K562 (cell line): ENCODE measurements around the gene ATG4C. TPM values are rescaled to one million over a fixed set of nuclear protein-coding genes. Genes with fewer than 3 reads are reported as not detected.

Experiments
- ATAC-seq: fragments of 200-7000 bp; cut with Tn5 transposase; 3 replicates; pipeline ENCODE4 v1.9.1; 2020; ENCODE audit warnings: moderate library complexity
- BruUV-seq: library from RNA; stranded (reverse); fragments of 400-500 nt; replicated peaks from 2 replicates; lab custom pipeline; 2021; lab: Mats Ljungman, UMichigan
- CTCF ChIA-PET: fragments of 300-600 bp; formaldehyde crosslinking; extraction: SDS; loops from one replicate; lab custom pipeline; 2021; ENCODE audit warnings: low intra/inter-chr PET ratio; lab: Yijun Ruan, JAX
- POLR2A ChIA-PET: fragments of 300-600, 350-650 bp; sonication (Branson Sonifier 250); formaldehyde crosslinking; extraction: SDS; loops from one replicate; lab custom pipeline; 2021; ENCODE audit warnings: antibody characterized with exemption, inconsistent platforms; lab: Yijun Ruan, JAX
- DNase-seq, 4 experiments: peaks; one replicate each; pipeline versions ENCODE4 v3.0.0 to v3.0.0-alpha.2; 2011 to 2018; ENCODE audit warnings: low spot score in 3 of 4, mixed read lengths in 3 of 4; ENCODE audit errors: extremely low read depth in 1 of 4
- FAIRE-seq: peaks from 2 replicates; lab custom pipeline; 2011; peaks lifted over from hg19 to GRCh38; lab: Jason Lieb, UNC
- H2AFZ ChIP-seq: 2 replicates; pipeline ENCODE4 v1.6.0; 2011; ENCODE audit warnings: low read depth, low read length, control low read depth, inconsistent platforms
- H3K27ac ChIP-seq: fragments of 200-600 bp; 3 replicates; pipeline ENCODE4 v1.8.0; 2011; ENCODE audit warnings: low read depth, mild to moderate bottlenecking, control low read depth, inconsistent platforms, low read length, moderate library complexity, mixed read lengths; ENCODE audit errors: extremely low read depth
- H3K27me3 ChIP-seq, 2 experiments: fragments of 300-600 bp in 1 of 2; 2 replicates in 1 of 2; 3 replicates in 1 of 2; pipeline versions ENCODE4 v1.6.0 to v1.8.0; 2011; ENCODE audit warnings: inconsistent platforms in 2 of 2, low read length in 2 of 2, mild to moderate bottlenecking in 1 of 2, mixed read lengths in 1 of 2, moderate library complexity in 1 of 2; ENCODE audit not compliant: control insufficient read depth in 2 of 2, insufficient read depth in 2 of 2
- H3K36me3 ChIP-seq: fragments of 300-600 bp; 3 replicates; pipeline ENCODE4 v1.8.0; 2011; ENCODE audit warnings: mild to moderate bottlenecking, low read length, inconsistent platforms; ENCODE audit not compliant: control insufficient read depth, insufficient read depth
- H3K4me1 ChIP-seq, 2 experiments: fragments of 200-600 bp in 1 of 2; replicated peaks in 1 of 2; 2 replicates in 1 of 2; 3 replicates in 1 of 2; pipeline versions ENCODE4 v1.5.1 to v1.8.0; 2011; ENCODE audit warnings: inconsistent platforms in 2 of 2, low read length in 2 of 2, mild to moderate bottlenecking in 1 of 2, mixed read lengths in 1 of 2, moderate library complexity in 1 of 2; ENCODE audit not compliant: control insufficient read depth in 2 of 2, insufficient read depth in 2 of 2
- H3K4me2 ChIP-seq: 2 replicates; pipeline ENCODE4 v1.6.1; 2011; ENCODE audit warnings: low read length, control low read depth, inconsistent platforms, mixed read lengths; ENCODE audit not compliant: insufficient read depth
- H3K4me3 ChIP-seq: fragments of 200-600 bp; sonication (generic), shearing (Covaris generic); 2 replicates; pipeline ENCODE4 v1.5.1; 2016; ENCODE audit warnings: control low read depth, inconsistent platforms
- H3K79me2 ChIP-seq: fragments of 200-600 bp; 3 replicates; pipeline ENCODE4 v1.8.0; 2011; ENCODE audit warnings: low read length, inconsistent platforms; ENCODE audit not compliant: control insufficient read depth, insufficient read depth
- H3K9ac ChIP-seq, 2 experiments: 2 replicates each; pipeline versions ENCODE4 v1.6.0 to v1.6.1; 2011; ENCODE audit warnings: low read depth in 2 of 2, low read length in 2 of 2, control low read depth in 1 of 2, inconsistent platforms in 1 of 2, mild to moderate bottlenecking in 1 of 2, mixed read lengths in 1 of 2; ENCODE audit not compliant: insufficient read depth in 1 of 2
- H3K9me1 ChIP-seq: one replicate; pipeline ENCODE4 v1.6.0; 2011; ENCODE audit warnings: inconsistent platforms, mild to moderate bottlenecking, low read length, moderate library complexity; ENCODE audit not compliant: control insufficient read depth, insufficient read depth
- H3K9me3 ChIP-seq: replicated peaks from 2 replicates; pipeline ENCODE4 v1.5.1; 2011; ENCODE audit warnings: low read depth, low read length, inconsistent platforms; ENCODE audit not compliant: control insufficient read depth, insufficient read depth
- H4K20me1 ChIP-seq: replicated peaks from 2 replicates; pipeline ENCODE4 v1.6.1; 2011; ENCODE audit warnings: low read length, inconsistent platforms, mixed read lengths; ENCODE audit not compliant: control insufficient read depth, insufficient read depth
- ADNP ChIP-seq: fragments of 200-800 bp; sonication (Bioruptor generic); IDR thresholded peaks from 2 replicates; pipeline ENCODE4 v1.6.1; 2016; ENCODE audit warnings: missing genetic modification characterization, missing compliant biosample characterization
- CEBPB ChIP-seq: fragments of 450-650 bp; IDR thresholded peaks from 2 replicates; pipeline ENCODE4 v1.6.1; 2016; ENCODE audit warnings: missing genetic modification characterization, missing compliant biosample characterization
- CREBBP ChIP-seq: IDR thresholded peaks from one replicate; pipeline ENCODE4 v1.6.1; 2012; ENCODE audit warnings: low read depth, mild to moderate bottlenecking, control low read depth, inconsistent platforms, low read length
- GATAD2B ChIP-seq: fragments of 450-650 bp; IDR thresholded peaks from 2 replicates; pipeline ENCODE4 v1.6.1; 2017; ENCODE audit warnings: mild to moderate bottlenecking, borderline replicate concordance
- HCFC1 ChIP-seq: IDR thresholded peaks from 2 replicates; pipeline ENCODE4 v1.6.1; 2012; ENCODE audit warnings: low read depth, low read length, improper control_type of control experiment
- HEY1 ChIP-seq: fragments of 250-450 bp; sonication (Bioruptor Pico); IDR thresholded peaks from 2 replicates; pipeline ENCODE4 v1.5.0; 2020; ENCODE audit warnings: mild to moderate bottlenecking, moderate library complexity, borderline replicate concordance
- KAT7 ChIP-seq: sonication (generic); formaldehyde crosslinking; IDR thresholded peaks from 2 replicates; pipeline ENCODE4 v1.8.0; 2022; ENCODE audit warnings: missing genetic modification reagents, mild to moderate bottlenecking, borderline replicate concordance
- MYC ChIP-seq, 2 experiments: fragments of 250-450 bp in 1 of 2; sonication (Bioruptor Pico) in 1 of 2; IDR thresholded peaks; 2 replicates each; pipeline versions ENCODE4 v1.5.1 to v1.6.1; 2012 to 2021; ENCODE audit warnings: low read depth in 2 of 2, borderline replicate concordance in 1 of 2, improper control_type of control experiment in 1 of 2, low read length in 1 of 2, mild to moderate bottlenecking in 1 of 2, moderate library complexity in 1 of 2
- NR3C1 ChIP-seq: sonication (generic); formaldehyde crosslinking; IDR thresholded peaks from 2 replicates; pipeline ENCODE4 v1.8.1; 2022; ENCODE audit warnings: missing genetic modification reagents
- RBM25 ChIP-seq: fragments of 200-400 bp; formaldehyde crosslinking; IDR thresholded peaks from 2 replicates; pipeline ENCODE4 v1.6.1; 2018; ENCODE audit warnings: low read length, low read depth, moderate library complexity; ENCODE audit not compliant: severe bottlenecking
- RBM39 ChIP-seq: fragments of 200-400 bp; formaldehyde crosslinking; optimal IDR thresholded peaks from 2 replicates; pipeline ENCODE3; 2018; ENCODE audit warnings: low read depth, low read length
- SAP30 ChIP-seq: fragments of 200-600 bp; sonication (generic); IDR thresholded peaks from 2 replicates; pipeline ENCODE4 v1.6.1; 2012; ENCODE audit warnings: borderline replicate concordance, low read depth, mild to moderate bottlenecking, moderate library complexity, low read length, control low read depth, inconsistent platforms; ENCODE audit not compliant: insufficient read depth, poor library complexity, severe bottlenecking
- SMAD3 ChIP-seq: fragments of 450-650 bp; formaldehyde crosslinking; conservative IDR thresholded peaks from 2 replicates; pipeline ENCODE4 v1.4.0; 2020; ENCODE audit warnings: mild to moderate bottlenecking
- TAF1 ChIP-seq: IDR thresholded peaks from 2 replicates; pipeline ENCODE4 v1.6.1; 2011; ENCODE audit warnings: mild to moderate bottlenecking, low read length, moderate library complexity; ENCODE audit not compliant: insufficient read depth, control insufficient read depth, severe bottlenecking; ENCODE audit errors: extremely low read depth
- TCF7 ChIP-seq: sonication (generic); IDR thresholded peaks from 2 replicates; pipeline ENCODE4 v1.6.1; 2016; ENCODE audit warnings: antibody characterized with exemption, borderline replicate concordance
- WGBS: fragments of 100-300 bp; shearing (Covaris generic); methylation state at CpG from one replicate; pipeline ENCODE4 v1.1.6; 2016; ENCODE audit warnings: low coverage, mixed read lengths; ENCODE audit not compliant: insufficient coverage; ENCODE audit errors: missing lambda C conversion rate; 5-methylcytosine and 5-hydroxymethylcytosine counted together
- in situ Hi-C: fragments of 300-500 bp; cut with MboI; formaldehyde crosslinking; loops from 4 replicates; pipeline ENCODE4 v1.15.0; 2018; ENCODE audit warnings: inconsistent platforms, mixed read lengths
- intact Hi-C: fragments of 100-400 bp; cut with micrococcal nuclease; formaldehyde crosslinking; loops from 2 replicates; pipeline ENCODE4 v1.14.2; 2022
- polyA plus RNA-seq, 8 experiments: library from polyadenylated mRNA; depleted of rRNA in 4 of 8; stranded (reverse) in 5 of 8; unstranded in 3 of 8; fragments of >200 nt; fragmentation: Nextera tagmentation in 2 of 8; fragmentation: Illumina TruSeq in 1 of 8; extraction: Ambion mirVana in 2 of 8; extraction: Trizol in 1 of 8; gene quantifications; 2 replicates each; pipeline versions ENCODE4 v1.2.1 to v1.2.3, GENCODE V29; 2011 to 2014; ENCODE audit warnings: inconsistent platforms in 1 of 8, missing spikeins in 1 of 8
- total RNA-seq, 7 experiments: library from RNA; depleted of rRNA in 6 of 7; stranded (reverse); fragments of >200 nt in 6 of 7; fragmentation: Illumina TruSeq in 2 of 7; extraction: Trizol in 2 of 7; gene quantifications; 2 replicates each; pipeline versions ENCODE4 v1.2.1 to v1.2.3, GENCODE V29; 2011 to 2021; ENCODE audit warnings: low replicate concordance in 1 of 7
- TF ChIP-seq, protein P1 (sequence below): fragments of 450-650 bp; IDR thresholded peaks from 2 replicates; pipeline ENCODE4 v1.6.1; 2016; ENCODE audit warnings: low read depth, mild to moderate bottlenecking, moderate library complexity

Gene ATG4C
- total and polyA plus RNA-seq, 9 of the 15 experiments (the other 6 are each of a cell fraction or from before 2014, with no cell fraction given) = 7.6 to 35.8 (median 16.1) TPM

GRCh38 chr1:62901650-62902049 lies 117.7 kb downstream of the ATG4C start:
- BruUV-seq = no TSS peak
- TF ChIP-seq, protein P1, sequence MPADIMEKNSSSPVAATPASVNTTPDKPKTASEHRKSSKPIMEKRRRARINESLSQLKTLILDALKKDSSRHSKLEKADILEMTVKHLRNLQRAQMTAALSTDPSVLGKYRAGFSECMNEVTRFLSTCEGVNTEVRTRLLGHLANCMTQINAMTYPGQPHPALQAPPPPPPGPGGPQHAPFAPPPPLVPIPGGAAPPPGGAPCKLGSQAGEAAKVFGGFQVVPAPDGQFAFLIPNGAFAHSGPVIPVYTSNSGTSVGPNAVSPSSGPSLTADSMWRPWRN = no peak
- TF ChIP-seq RBM25 = peak; percentile 55
- ChIA-PET CTCF (no interaction called here), POLR2A (interaction anchor here (0.6 kb wide), 1 partner anchor 45 kb away, joined by 5 read pairs; no protein-coding TSS in a partner anchor)
- FAIRE-seq = no peak
- 0% methylated on average over 1 of the region's 1 CpG for WGBS
- ATAC-seq = no peak
- Histone ChIP-seq H2AFZ (no peak overlapping the region), H3K9me1 (no peaks in the 10 kb centered on the region), H3K4me3 (no peak overlapping the region), H3K4me2 (no peak overlapping the region), H3K27ac (no peak overlapping the region), H3K9ac (no peak overlapping the region), H3K27me3 (peaks cover 12 to 31% of the 10 kb centered on the region in 2 experiments; a peak in 4 of 5 replicates), H3K79me2 (no peaks in the 10 kb centered on the region), H3K4me1 (no peaks in the 10 kb centered on the region), H3K9me3 (no peaks in the 10 kb centered on the region), H3K36me3 (no peaks in the 10 kb centered on the region), H4K20me1 (no peaks in the 10 kb centered on the region)
- in situ Hi-C loops = no loop called here
- intact Hi-C loops = no loop called here
- DNase-seq = no peak

DNA sequence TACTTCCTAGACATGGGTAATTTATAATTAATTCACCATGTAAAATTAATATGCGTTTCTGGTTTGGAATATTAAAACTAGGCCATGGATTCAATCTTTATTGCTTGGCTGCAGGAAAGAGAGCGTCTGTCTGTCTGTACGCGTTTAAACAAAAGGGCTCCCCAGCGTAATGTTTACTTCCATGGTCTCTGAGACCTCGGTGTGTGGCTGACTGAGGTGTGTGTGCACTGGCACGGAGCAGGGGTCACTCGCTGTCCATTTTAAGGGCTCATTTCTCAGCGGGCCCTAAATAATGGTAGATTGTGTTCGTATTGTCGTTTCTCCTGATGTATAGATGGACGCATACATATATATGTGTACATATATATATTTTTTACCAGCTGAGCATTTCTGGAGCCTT lies 119.6 kb downstream of the ATG4C start:
- intact Hi-C loops = no loop called here
- DNase-seq (no peak), FAIRE-seq (no peak), ATAC-seq (no peak)
- Histone ChIP-seq H3K27ac (no peak overlapping the region), H2AFZ (no peak overlapping the region), H3K27me3 (peaks cover 12 to 31% of the 10 kb centered on the region in 2 experiments; a peak in 4 of 5 replicates), H3K9me1 (no peaks in the 10 kb centered on the region), H3K4me1 (no peaks in the 10 kb centered on the region), H3K4me3 (no peak overlapping the region), H3K79me2 (no peaks in the 10 kb centered on the region), H3K4me2 (no peak overlapping the region), H4K20me1 (no peaks in the 10 kb centered on the region), H3K9me3 (no peaks in the 10 kb centered on the region), H3K36me3 (no peaks in the 10 kb centered on the region), H3K9ac (no peak overlapping the region)
- BruUV-seq = no TSS peak
- ChIA-PET POLR2A (no interaction called here), CTCF (no interaction called here)
- in situ Hi-C loops = no loop called here
- 13% methylated on average over 12 of the region's 12 CpGs for WGBS
- TF ChIP-seq HEY1 (no peak), KAT7 (CRISPR knock-in tag) (no peak), SMAD3 (CRISPR knock-in tag) (no peak), GATAD2B (no peak), TCF7 (no peak), SAP30 (no peak), MYC (IDR thresholded peaks at IDR 0.05; ENCODE audit: low read depth, low read length) (no peak), MYC (CRISPR knock-in tag; IDR thresholded peaks at IDR 0.05; ENCODE audit: borderline replicate concordance, low read depth) (no peak), CREBBP (no peak), NR3C1 (CRISPR knock-in tag) (no peak), HCFC1 (no peak), ADNP (no peak), TAF1 (no peak), RBM39 (no peak), CEBPB (tag) (no peak)
